ENCODE data around the gene TMEM38B. TPM values are rescaled to one million over a fixed set of nuclear protein-coding genes. Genes with fewer than 3 reads are reported as not detected.

Gene TMEM38B, protein sequence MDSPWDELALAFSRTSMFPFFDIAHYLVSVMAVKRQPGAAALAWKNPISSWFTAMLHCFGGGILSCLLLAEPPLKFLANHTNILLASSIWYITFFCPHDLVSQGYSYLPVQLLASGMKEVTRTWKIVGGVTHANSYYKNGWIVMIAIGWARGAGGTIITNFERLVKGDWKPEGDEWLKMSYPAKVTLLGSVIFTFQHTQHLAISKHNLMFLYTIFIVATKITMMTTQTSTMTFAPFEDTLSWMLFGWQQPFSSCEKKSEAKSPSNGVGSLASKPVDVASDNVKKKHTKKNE
- total RNA-seq = 10 to 100 TPM; 16.7 to 18.3 TPM

DNA sequence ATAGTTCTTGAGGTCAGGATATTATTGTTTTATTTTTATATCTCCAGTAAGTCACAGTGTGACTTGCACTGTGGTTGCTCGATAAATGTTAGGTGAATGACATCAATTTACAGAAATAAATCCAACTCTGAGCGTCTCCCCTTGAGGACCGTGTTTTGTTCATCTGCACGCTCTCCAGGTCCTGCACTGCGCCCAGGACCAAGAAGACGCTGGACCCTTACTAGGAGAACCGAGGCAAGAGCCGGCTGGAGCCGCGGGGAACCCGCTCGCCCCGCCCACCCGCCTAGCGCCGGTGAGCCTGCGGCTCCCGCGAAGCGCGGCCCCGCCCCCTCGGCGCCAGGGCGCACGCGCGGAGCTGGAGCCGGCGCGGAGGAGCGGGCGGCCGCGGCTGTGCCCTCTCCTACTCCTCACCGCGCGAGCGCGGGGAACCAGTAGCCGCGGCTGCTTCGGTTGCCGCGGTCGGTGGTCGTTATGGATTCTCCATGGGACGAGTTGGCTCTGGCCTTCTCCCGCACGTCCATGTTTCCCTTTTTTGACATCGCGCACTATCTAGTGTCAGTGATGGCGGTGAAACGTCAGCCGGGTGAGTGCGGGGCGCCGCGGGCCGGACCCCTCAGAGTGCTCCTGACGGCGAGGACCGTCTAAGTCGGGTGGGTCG, at the start of gene TMEM38B:
Gene TMEM38B (plus strand): TSS at position 352 of the 658 bp plus-strand sequence. CDS start 120 bp downstream, at position 472.
- CTCF ChIA-PET = no interaction called here
- POLR2A ChIA-PET = interaction anchor here (0.6 kb wide), 1 partner anchor 247 kb away, joined by 20 read pairs; no protein-coding TSS in a partner anchor

- POLR2A ChIA-PET = no interaction called here
- CTCF ChIA-PET = no interaction called here
These were observed 47.3 kb upstream of the TMEM38B start for GRCh38 chr9:105646879-105647594.

DNA sequence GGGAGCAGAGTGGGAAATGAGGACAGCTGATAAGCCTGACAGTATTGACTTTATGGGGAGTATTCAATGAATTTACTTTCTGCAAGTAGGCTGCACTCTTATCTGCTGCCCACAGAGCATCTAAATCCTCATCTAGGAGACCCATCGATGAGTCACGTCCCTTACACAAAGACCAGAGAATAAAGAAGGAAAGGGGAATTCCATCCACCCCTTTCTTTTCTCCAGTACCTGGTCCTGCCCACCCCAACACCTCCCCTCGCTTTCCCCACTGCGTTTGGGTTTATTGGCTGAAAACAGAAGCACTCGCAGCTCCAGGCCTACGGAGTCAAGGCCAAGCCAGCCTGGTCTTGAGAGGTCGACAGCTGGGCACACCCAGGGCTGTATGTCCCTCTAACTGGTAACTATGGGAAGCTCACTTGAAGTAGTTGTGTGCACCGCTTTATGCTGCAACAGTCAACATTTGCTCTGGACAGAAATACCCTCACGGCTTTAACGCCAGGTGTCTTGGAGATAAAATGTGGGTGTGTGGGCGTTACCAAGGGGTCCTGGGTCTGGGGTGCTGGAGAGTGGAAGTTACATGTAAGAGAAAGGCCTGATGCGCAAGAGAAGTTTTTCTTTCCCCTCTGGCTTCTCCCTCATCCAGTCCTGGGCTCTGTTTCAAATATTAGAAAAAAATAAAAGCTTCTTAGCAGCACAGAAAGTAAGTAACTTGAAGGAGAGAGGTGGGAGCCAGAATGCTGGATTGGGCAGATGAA, 46.6 kb upstream of the TMEM38B start:
- ChIA-PET CTCF (no interaction called here), POLR2A (no interaction called here)

GRCh38 chr9:105651806-105652205, 42.5 kb upstream of the TMEM38B start:
- ChIA-PET POLR2A (no interaction called here), CTCF (no interaction called here)

DNA sequence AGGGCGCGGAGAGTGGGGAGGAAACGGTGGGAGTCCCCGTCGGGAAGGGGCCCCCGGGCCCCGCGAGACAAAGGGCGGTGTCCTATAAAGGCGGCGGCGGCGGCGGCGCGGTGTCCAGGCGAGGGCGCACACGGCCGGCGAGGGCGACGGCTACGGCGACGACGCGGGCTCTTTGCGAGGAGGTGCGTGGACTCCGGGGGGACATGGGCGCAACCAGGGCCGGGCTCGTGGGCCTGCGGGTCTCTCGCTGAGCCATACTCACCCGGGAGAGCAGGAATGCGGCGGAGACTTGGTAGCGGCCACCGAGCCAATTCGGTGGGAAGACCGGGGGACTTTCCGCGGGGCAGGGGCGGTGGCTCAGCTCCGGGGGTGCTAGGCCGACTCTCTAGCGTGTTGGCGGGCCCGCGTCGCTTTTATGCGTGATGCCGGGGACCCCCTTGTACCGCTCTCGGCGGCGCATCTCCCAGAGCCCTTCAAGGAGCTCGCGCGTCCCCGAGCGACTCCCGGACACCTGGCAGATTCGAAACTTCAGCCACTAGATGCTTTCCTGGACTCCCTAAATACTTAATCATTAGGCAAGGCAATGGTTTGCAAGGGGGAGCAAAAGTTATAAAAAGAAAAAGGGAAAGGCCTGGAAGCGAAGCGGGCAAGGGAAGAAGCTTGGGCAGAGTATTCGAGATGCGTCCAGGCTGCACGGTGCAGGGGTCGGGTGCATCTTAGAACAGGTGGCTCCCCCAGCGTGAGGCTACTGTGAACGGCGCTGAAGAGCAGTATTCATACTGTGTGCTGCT, 38.0 kb upstream of the TMEM38B start:
- ChIA-PET CTCF (interaction anchor here (1.1 kb wide), 1 partner anchor 62 kb away, joined by 3 read pairs; no protein-coding TSS in a partner anchor), POLR2A (no interaction called here)

- ChIA-PET CTCF (no interaction called here), POLR2A (no interaction called here)
These were observed 36.0 kb upstream of the TMEM38B start for GRCh38 chr9:105658351-105658750.

DNA sequence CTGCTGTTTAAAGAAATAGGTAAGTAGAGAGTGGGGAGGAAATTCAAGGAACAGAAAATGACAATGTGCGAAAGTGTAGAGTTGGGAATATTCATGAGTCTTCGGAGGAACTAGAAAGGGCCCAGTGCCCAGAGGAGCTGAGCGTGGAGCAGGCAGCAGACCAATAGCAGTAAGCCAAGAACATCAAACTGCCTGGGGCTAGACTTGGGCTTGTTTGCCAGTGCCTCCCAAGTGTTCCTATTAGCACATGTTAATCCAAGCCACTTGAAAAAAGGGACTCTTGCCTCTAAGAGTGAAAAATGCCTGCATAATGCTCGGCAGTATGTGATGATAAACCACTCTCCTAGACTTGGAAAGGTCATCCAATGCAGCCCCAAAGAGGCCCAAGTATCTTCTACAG, 33.3 kb upstream of the TMEM38B start:
- POLR2A ChIA-PET = no interaction called here

DNA sequence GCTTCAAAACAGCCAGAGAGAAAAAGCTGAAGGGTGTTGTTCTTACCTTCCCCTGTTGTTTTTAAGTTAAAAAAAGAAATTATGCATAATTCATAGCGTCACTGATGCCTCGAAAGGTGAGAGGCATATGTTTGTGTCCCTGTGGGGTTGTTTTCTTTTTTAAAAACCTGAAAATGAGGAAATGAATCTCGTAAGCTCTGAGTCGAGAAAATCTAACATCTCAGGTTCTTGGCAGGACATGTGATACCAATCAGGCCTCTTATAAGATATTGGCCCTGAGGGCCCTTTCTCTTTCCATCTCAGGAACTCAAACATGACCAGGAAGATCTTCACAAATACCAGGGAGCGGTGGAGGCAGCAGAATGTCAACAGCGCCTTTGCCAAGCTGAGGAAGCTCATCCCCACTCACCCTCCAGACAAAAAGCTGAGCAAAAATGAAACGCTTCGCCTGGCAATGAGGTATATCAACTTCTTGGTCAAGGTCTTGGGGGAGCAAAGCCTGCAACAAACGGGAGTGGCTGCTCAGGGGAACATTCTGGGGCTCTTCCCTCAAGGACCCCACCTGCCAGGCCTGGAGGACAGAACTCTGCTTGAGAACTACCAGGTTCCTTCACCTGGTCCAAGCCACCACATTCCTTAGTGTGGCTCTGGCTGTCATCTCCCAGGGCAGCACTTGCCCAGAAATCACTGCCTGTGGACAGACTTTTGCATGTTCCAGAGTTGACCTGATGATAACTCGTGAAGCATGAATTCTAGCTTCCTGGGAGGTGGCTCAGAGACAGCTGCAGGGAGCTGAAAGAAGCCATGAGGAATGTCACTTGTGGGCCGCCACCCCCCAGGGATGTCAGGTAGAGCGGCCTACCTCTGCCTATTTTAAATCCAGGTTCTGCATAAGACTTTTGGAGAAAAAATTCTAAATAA, 31.9 kb upstream of the TMEM38B start, which contains the start of gene TAL2:
Gene TAL2 (plus strand): TSS at position 274 of the 921 bp plus-strand sequence. CDS start 40 bp downstream, at position 314.
- ChIA-PET POLR2A (no interaction called here), CTCF (no interaction called here)

More for the DNA sequence above, 33.3 kb upstream of the TMEM38B start:
- CTCF ChIA-PET = no interaction called here

GRCh38 chr9:105663914-105664313, 30.4 kb upstream of the TMEM38B start:
- ChIA-PET CTCF (no interaction called here), POLR2A (no interaction called here)

DNA sequence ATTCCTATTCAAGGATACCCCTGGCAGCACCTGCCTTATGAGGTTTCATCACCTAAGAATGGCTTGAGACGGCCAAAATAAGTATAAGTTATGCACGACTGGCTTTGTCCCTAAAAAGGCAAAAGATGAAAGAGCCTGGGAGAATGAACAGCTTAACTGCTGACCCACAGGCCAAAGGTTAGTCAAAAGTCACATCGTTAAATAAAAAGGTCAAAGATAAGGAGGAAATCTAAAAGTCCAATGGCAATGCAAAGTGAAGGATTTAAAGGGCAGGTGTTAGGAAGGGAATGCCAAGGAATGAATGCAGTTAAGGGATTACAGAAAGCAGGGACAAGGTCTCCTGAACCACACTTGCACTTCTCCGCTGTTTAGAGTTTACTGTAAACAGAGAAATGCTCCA, 26.5 kb upstream of the TMEM38B start:
- ChIA-PET CTCF (no interaction called here), POLR2A (no interaction called here)

DNA sequence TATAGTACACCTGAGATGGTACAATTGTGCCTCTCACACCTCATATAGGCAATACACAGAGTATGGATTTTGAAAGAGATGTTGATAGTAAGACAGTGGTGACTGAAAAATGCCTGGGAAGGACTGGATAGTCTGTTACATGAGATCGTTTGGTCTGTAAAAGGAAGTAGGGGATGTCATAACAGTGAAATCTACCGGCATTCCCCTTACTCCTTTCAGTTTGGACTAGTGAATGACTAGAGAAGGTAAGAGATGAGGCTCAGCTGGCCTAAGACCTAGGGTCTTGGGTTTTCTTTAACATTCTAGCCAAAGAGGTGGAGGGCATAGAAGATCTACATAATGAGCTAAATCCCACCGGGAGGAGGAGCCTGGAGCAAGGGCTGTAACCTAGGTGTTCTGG, 24.0 kb upstream of the TMEM38B start:
- POLR2A ChIA-PET = no interaction called here

DNA sequence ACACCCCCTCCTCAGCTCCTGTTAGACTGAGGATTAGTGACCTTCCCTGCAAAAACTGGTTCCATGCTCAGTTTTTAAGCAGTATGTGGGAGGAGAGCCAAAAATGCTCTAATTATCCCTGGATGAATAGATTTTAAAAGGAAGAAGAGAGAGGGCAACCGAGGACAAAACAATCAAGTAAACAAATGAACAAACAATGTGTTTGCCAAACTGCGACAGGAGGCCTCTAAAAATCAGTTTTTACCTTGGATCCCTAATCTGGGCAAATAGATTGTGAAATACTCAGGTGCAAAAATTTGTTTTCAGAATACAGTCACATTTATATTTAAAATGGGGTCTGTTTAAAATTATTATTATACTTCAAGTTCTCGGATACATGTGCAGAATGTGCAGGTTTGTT, 23.6 kb upstream of the TMEM38B start:
- ChIA-PET POLR2A (no interaction called here), CTCF (no interaction called here)

More for the DNA sequence above, 24.0 kb upstream of the TMEM38B start:
- CTCF ChIA-PET = no interaction called here

DNA sequence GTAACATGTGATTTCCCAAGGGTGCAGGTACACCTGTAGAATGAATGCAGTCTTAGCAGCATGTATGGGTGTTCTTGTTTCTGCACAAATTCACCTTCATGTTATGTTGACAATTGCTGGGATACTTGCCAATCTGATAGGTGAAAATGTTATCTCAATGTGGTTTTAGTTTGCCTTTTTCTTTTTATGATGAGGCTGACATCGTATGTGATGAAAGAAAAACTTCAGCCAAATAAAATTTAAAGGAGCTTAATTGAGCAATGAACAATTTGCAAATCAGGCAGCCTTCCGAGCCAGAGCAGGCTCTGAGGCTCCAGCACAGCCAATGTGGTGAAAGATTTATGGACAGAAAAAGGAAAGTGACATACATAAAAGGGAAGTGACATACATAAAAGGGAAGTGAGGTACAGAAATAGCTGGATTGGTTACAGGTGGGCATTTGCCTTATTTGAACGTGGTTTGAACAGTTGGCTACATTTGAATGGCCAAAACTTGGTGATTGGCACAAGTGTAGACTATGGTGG, 21.6 kb upstream of the TMEM38B start:
- CTCF ChIA-PET = no interaction called here

GRCh38 chr9:105673850-105674387, 20.4 kb upstream of the TMEM38B start:
- ChIA-PET CTCF (no interaction called here), POLR2A (no interaction called here)

More for the DNA sequence above, 21.6 kb upstream of the TMEM38B start:
- POLR2A ChIA-PET = no interaction called here

DNA sequence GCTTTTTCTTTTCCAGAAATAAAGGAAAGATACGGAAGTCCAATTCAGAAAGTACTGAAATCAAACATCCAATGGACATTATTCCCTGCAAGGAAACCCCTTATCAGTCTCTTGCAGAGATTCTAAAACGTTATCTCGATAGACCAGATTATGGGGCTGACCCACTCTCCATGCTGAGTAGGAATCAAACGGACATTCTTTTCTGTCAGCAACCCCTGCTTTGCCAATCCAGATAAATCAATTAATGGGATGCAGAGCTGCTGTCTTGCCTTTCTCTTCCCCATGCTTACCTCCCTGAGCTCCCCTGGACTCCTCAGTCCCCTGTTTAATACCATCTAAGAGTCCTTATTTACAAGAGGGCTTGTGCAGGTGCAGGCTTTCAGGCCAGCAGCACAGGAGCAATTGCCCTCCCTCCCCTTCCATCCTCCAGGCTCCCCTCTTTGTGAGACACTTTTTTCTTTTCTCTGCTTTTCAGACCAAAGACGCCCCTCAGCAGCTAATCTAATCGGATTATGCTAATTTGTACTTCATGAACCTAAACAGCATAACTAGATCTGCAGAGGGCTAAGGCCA, 17.9 kb upstream of the TMEM38B start:
- CTCF ChIA-PET = no interaction called here
- POLR2A ChIA-PET = no interaction called here

GRCh38 chr9:105678163-105678562, 16.2 kb upstream of the TMEM38B start:
- POLR2A ChIA-PET = no interaction called here
- CTCF ChIA-PET = no interaction called here

GRCh38 chr9:105678781-105679180, 15.6 kb upstream of the TMEM38B start:
- ChIA-PET CTCF (no interaction called here), POLR2A (no interaction called here)

Measured in activated CD8-positive, alpha-beta memory T cell treated with anti-CD3 and anti-CD28 coated beads for 36 hours (primary cell).